ENCODE measurements around the gene RTN4RL1. TPM values are rescaled to one million over a fixed set of nuclear protein-coding genes. Genes with fewer than 3 reads are reported as not detected.
A peak's percentile ranks its signal among the peaks of the same experiment; 100 is the strongest.

RTN4RL1 gene
- total and polyA plus RNA-seq, 2 of the 4 experiments (the other 2 are of a cell fraction), result under 0.01 to 0.03 TPM

DNA sequence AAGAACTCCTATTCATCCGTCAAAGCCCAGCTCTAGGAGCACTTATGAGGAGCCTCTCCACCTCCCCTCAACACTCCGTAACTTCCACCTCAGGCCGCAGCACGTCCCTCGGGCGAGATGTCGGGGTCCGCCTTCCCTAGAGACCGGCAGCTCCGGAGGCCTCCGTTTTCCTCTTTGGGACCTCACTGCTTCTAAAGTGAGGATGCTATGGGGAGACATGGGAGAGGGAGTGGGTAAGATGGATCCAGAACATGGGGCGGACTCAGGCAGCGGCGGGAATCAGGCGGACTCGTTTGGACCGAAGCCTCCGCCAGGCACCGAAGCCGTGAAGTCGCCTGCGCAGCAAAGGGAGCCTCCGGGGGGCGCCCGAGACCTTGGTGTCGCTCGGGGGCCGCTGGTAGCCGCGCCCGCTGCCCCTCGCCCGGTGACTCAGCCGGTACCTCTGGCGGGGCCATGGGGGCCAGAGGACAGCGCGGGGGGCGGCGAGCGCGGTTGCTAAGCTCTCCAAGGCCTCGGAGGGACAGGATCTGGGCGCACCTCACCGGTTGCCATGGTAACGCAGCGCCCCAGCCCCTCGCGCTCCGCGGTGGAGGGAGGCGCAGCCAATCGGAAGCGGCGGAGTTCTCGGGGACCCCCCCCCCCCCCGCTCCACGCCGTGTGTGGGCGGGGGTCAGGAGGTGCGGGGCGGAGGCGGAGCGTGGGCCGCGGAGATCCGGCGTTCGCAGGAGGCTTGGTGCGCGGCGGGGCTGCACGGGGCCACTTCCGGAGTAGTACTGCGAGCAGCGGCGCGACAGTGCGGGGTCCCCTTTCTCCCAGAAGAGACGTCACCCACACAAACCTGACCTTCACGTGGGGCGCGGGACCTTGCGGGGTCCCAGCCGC lies 28.5 kb upstream of the RTN4RL1 start:
- Histone ChIP-seq H2BK120ac (ENCODE audit: low read depth, low read length) (peak overlapping the region; percentile 32; the same call in 1 of the 2 replicates), H3K14ac (replicated peaks; ENCODE audit: low read depth, low read length) (no peak overlapping the region), H4K20me1 (ENCODE audit: insufficient read depth, low read length) (peaks cover 30% of the 10 kb centered on the region), H3K36me3 (ENCODE audit: control insufficient read depth, insufficient read depth, low read length) (peaks cover 17% of the 10 kb centered on the region), H2AFZ (replicated peaks; ENCODE audit: low read length, poor library complexity) (peak overlapping the region; percentile 89), H3K4me3 (ENCODE audit: insufficient read depth, low read depth, low read length) (peak overlapping the region; percentile 35), H4K91ac (ENCODE audit: insufficient read depth, low read depth, low read length) (no peak overlapping the region), H3K4ac (ENCODE audit: low read depth, low read length) (peak overlapping the region; percentile 63), H3K79me1 (ENCODE audit: low read depth in 1 of 2, low read length in 2 of 2) (peaks cover 0 to 18% of the 10 kb centered on the region in 2 experiments; a peak in 2 of 4 replicates), H4K5ac (ENCODE audit: low read depth, low read length) (no peak overlapping the region), H2AK5ac (ENCODE audit: low read depth, low read length) (peak overlapping the region; percentile 73; the same call in 1 of the 2 replicates), H3K27me3 (ENCODE audit: control insufficient read depth, insufficient read depth, low read length) (no peaks in the 10 kb centered on the region), H3K27ac (ENCODE audit: insufficient read depth, low read length) (peak overlapping the region; percentile 54), H3K18ac (ENCODE audit: low read depth, low read length) (no peak overlapping the region; the same call in 1 of the 2 replicates), H2AK9ac (replicated peaks; ENCODE audit: low read depth, low read length, poor library complexity) (peak overlapping the region; percentile 99), H4K8ac (ENCODE audit: low read depth in 2 of 2, low read length in 2 of 2) (peak overlapping the region in 1 of 2 experiments; percentile 37; a peak in 2 of 4 replicates), H3K4me2 (ENCODE audit: low read depth, low read length) (peak overlapping the region; percentile 78), H3K4me1 (ENCODE audit: control insufficient read depth, insufficient read depth, low read length) (peaks cover 18% of the 10 kb centered on the region), H2BK20ac (ENCODE audit: low read depth, low read length) (peak overlapping the region; percentile 82; the same call in 1 of the 2 replicates), H2BK15ac (ENCODE audit: low read depth, low read length) (peak overlapping the region; percentile 80; the same call in 1 of the 3 replicates), H3K9me3 (ENCODE audit: control insufficient read depth, insufficient read depth, low read length) (no peaks in the 10 kb centered on the region), H3K56ac (ENCODE audit: extremely low read depth, insufficient read depth, low read length) (no peak overlapping the region), H2BK5ac (ENCODE audit: low read depth, low read length, poor library complexity, severe bottlenecking) (no peak overlapping the region), H3K9me1 (ENCODE audit: insufficient read depth, low read length) (no peaks in the 10 kb centered on the region), H3K23ac (ENCODE audit: low read depth, low read length) (peak overlapping the region; percentile 86), H3K9ac (ENCODE audit: low read depth, low read length) (peak overlapping the region; percentile 54)
- intact Hi-C loops (cut with micrococcal nuclease) (loop anchor here (5.0 kb wide), 2 partner anchors 284 to 299 kb away; partner anchors contain the start of genes SGSM2 and TSR1), in situ Hi-C loops (cut with MboI; ENCODE audit: low sequenced_read_pairs) (no loop called here), dilution Hi-C loops (cut with HindIII; ENCODE audit: low sequenced_read_pairs, unreplicated experiment) (no loop called here)
- ChIA-PET CTCF (interaction anchor here (0.6 to 1.6 kb wide), 7 partner anchors 37 to 283 kb away, joined by 3 to 6 read pairs (median 3); partner anchors contain the start of gene TSR1), POLR2A (ENCODE audit: unreplicated experiment) (no interaction called here)
- DNase-seq, result peak; percentile 67
- no TSS peak for BruUV-seq (replicated peaks)
- WGBS, 2 experiments (ENCODE audit: extremely low coverage in 2 of 2, insufficient read length in 1 of 2), result 4% methylated on average over 18 of the region's 84 CpGs; no CpG with 5 or more reads in 1 of the 2 experiments
- ATAC-seq (ENCODE audit: low read depth), result peak; percentile 1
- TF ChIP-seq MAZ (IDR thresholded peaks at IDR 0.05; ENCODE audit: borderline replicate concordance, low read depth, low read length) (peak; percentile 91; the same call in 1 of the 2 replicates), RCOR1 (IDR thresholded peaks at IDR 0.05; ENCODE audit: insufficient replicate concordance, low read length) (no peak), CEBPB (IDR thresholded peaks at IDR 0.05; ENCODE audit: low read depth, low read length) (no peak), MXI1 (IDR thresholded peaks at IDR 0.05; ENCODE audit: borderline replicate concordance, low read depth, low read length) (peak; percentile 29; the same call in 1 of the 2 replicates), RFX5 (IDR thresholded peaks at IDR 0.05; ENCODE audit: low read depth, low read length) (0 out of 2 replicates have a peak, but pooled peaks have one; percentile 26), NFE2L2 (IDR thresholded peaks at IDR 0.05; ENCODE audit: low read depth, low read length) (no peak), SMC3 (IDR thresholded peaks at IDR 0.05; ENCODE audit: low read depth, low read length) (peak; percentile 45), BHLHE40 (IDR thresholded peaks at IDR 0.05; ENCODE audit: low read depth, low read length) (no peak), RAD21 (IDR thresholded peaks at IDR 0.05; ENCODE audit: low read length) (peak; percentile 67), FOS (IDR thresholded peaks at IDR 0.05; ENCODE audit: low read depth, low read length) (peak; percentile 61), MAFK (IDR thresholded peaks at IDR 0.05; ENCODE audit: low read depth, low read length) (no peak), POLR2A (IDR thresholded peaks at IDR 0.05; ENCODE audit: low read depth, low read length) (no peak)
- TF ChIP-seq, protein P1, sequence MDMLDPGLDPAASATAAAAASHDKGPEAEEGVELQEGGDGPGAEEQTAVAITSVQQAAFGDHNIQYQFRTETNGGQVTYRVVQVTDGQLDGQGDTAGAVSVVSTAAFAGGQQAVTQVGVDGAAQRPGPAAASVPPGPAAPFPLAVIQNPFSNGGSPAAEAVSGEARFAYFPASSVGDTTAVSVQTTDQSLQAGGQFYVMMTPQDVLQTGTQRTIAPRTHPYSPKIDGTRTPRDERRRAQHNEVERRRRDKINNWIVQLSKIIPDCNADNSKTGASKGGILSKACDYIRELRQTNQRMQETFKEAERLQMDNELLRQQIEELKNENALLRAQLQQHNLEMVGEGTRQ (IDR thresholded peaks at IDR 0.05; ENCODE audit: low read depth, low read length), result no peak
- TF ChIP-seq, protein P2, sequence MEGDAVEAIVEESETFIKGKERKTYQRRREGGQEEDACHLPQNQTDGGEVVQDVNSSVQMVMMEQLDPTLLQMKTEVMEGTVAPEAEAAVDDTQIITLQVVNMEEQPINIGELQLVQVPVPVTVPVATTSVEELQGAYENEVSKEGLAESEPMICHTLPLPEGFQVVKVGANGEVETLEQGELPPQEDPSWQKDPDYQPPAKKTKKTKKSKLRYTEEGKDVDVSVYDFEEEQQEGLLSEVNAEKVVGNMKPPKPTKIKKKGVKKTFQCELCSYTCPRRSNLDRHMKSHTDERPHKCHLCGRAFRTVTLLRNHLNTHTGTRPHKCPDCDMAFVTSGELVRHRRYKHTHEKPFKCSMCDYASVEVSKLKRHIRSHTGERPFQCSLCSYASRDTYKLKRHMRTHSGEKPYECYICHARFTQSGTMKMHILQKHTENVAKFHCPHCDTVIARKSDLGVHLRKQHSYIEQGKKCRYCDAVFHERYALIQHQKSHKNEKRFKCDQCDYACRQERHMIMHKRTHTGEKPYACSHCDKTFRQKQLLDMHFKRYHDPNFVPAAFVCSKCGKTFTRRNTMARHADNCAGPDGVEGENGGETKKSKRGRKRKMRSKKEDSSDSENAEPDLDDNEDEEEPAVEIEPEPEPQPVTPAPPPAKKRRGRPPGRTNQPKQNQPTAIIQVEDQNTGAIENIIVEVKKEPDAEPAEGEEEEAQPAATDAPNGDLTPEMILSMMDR (conservative IDR thresholded peaks at IDR 0.05; ENCODE audit: low read depth, low read length), result peak; percentile 69
